ENCODE measurements around the gene ZNF827. TPM values are rescaled to one million over a fixed set of nuclear protein-coding genes. Genes with fewer than 3 reads are reported as not detected.
"Not testable (repeated sequence)": the region's sequence is repeated elsewhere in the genome, so short reads cannot be mapped to it uniquely, and the experiment has no call there.

ZNF827 gene
- total and polyA plus RNA-seq, 3 experiments from 2014 or later: 6.9 to 32.5 (median 32.2) TPM

- peaks cover 16 to 31% (median 29%) of the 10 kb centered on the region in 3 donors for H3K4me1 Mint-ChIP-seq
- H3K36me3 Mint-ChIP-seq: peaks cover 4 to 66% (median 23%) of the 10 kb centered on the region in 3 donors
- H3K27ac Mint-ChIP-seq: peak overlapping the region in 1 of 8 donors; percentile 44
These were observed 96.3 kb downstream of the ZNF827 start for GRCh38 chr4:145842224-145842887.

DNA sequence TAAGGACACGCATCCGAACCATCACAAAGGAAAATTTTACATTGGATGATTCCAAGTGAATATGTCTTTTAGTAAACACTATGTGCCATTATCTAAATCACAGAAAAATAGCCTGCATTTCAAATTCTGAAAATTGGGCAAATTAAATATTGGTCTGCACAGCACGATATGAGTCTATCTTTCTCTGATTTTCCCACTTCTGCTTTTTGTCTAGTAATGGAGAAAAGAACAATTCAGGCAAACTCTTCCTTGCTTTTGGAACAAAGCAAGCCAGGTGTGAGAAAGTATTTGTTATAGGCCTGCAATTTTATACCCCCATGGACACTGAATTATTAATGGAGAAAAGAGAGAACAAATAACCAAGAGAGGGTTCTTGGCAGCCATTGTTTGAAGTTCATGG lies 97.8 kb downstream of the ZNF827 start:
- Histone ChIP-seq H3K4me3 (ENCODE audit: low read length) (no peak overlapping the region), H3K36me3 (ENCODE audit: insufficient read depth, low read length) (no peaks in the 10 kb centered on the region), H3K27me3 (ENCODE audit: insufficient read depth, low read length, poor library complexity, severe bottlenecking) (no peaks in the 10 kb centered on the region), H3K27ac (ENCODE audit: low read depth, low read length) (no peak overlapping the region), H3K9me3 (ENCODE audit: low read length) (no peaks in the 10 kb centered on the region), H3K4me1 (ENCODE audit: insufficient read depth, low read length) (no peaks in the 10 kb centered on the region)
- Mint-ChIP-seq H3K36me3 (peaks cover 4 to 59% (median 20%) of the 10 kb centered on the region in 3 donors), H3K9me3 (no peaks in the 10 kb centered on the region), H3K4me3 (no peak overlapping the region), H3K27ac (no peak overlapping the region), H3K27me3 (no peaks in the 10 kb centered on the region), H3K4me1 (peaks cover 16 to 31% (median 29%) of the 10 kb centered on the region in 3 donors)
- ChIA-PET CTCF (no interaction called here), POLR2A (no interaction called here)
- DNase-seq: no peak

More at GRCh38 chr4:145842224-145842887, 96.3 kb downstream of the ZNF827 start:
- CTCF ChIA-PET: interaction anchor here (1.4 kb wide), 1 partner anchor 48 kb away, joined by 3 read pairs; no protein-coding TSS in a partner anchor
- POLR2A ChIA-PET: interaction anchor here (1.0 kb wide), 1 partner anchor 95 kb away, joined by 3 read pairs; no protein-coding TSS in a partner anchor
- H3K4me3 Mint-ChIP-seq: no peak overlapping the region
- no peaks in the 10 kb centered on the region for H3K9me3 Mint-ChIP-seq
- Histone ChIP-seq H3K27me3 (ENCODE audit: insufficient read depth, low read length, poor library complexity, severe bottlenecking) (no peaks in the 10 kb centered on the region), H3K9me3 (ENCODE audit: low read length) (no peaks in the 10 kb centered on the region), H3K36me3 (ENCODE audit: insufficient read depth, low read length) (no peaks in the 10 kb centered on the region), H3K27ac (ENCODE audit: low read depth, low read length) (no peak overlapping the region), H3K4me1 (ENCODE audit: insufficient read depth, low read length) (no peaks in the 10 kb centered on the region), H3K4me3 (ENCODE audit: low read length) (no peak overlapping the region)
- DNase-seq: no peak
- H3K27me3 Mint-ChIP-seq: no peaks in the 10 kb centered on the region

- Histone ChIP-seq H3K4me3 (ENCODE audit: low read length) (no peak overlapping the region), H3K27ac (ENCODE audit: low read depth, low read length) (no peak overlapping the region), H3K27me3 (ENCODE audit: insufficient read depth, low read length, poor library complexity, severe bottlenecking) (no peaks in the 10 kb centered on the region), H3K9me3 (ENCODE audit: low read length) (no peaks in the 10 kb centered on the region), H3K36me3 (ENCODE audit: insufficient read depth, low read length) (no peaks in the 10 kb centered on the region), H3K4me1 (ENCODE audit: insufficient read depth, low read length) (no peaks in the 10 kb centered on the region)
- POLR2A ChIA-PET: no interaction called here
- Mint-ChIP-seq H3K4me3 (no peak overlapping the region), H3K4me1 (peaks cover 16 to 31% (median 29%) of the 10 kb centered on the region in 3 donors), H3K36me3 (peaks cover 4 to 54% (median 16%) of the 10 kb centered on the region in 3 donors), H3K9me3 (no peaks in the 10 kb centered on the region), H3K27ac (peak overlapping the region in 2 of 8 donors; percentile 7 to 16), H3K27me3 (no peaks in the 10 kb centered on the region)
- DNase-seq: peak in 2 of 5 donors; percentile 8 to 22
- CTCF ChIA-PET: no interaction called here
These were observed 98.4 kb downstream of the ZNF827 start for GRCh38 chr4:145840162-145840768.

DNA sequence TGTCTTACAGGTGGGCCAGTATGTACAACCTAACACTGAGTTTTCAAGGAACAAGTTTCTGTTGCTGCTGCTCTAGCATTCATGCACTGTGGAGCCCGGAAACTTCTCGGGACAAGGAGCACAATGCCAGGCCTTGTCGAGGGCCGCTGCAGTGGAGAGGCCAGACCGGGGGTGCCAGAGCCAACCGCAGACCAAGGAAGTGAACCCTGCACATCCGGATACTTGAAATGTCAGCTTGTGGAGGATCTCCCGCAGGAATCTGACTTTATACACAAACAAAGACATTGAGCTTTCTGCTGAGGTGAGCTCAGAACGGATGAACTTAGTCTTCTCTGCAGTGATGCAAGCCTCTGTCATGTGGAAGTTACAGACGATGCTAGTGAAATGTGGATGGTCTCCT lies 99.5 kb downstream of the ZNF827 start:
- Mint-ChIP-seq H3K27me3 (no peaks in the 10 kb centered on the region), H3K4me1 (peaks cover 11 to 24% (median 21%) of the 10 kb centered on the region in 3 donors), H3K27ac (no peak overlapping the region), H3K9me3 (no peaks in the 10 kb centered on the region), H3K36me3 (peaks cover 4 to 44% (median 12%) of the 10 kb centered on the region in 3 donors), H3K4me3 (no peak overlapping the region)
- DNase-seq: no peak
- H3K4me1 ChIP-seq (ENCODE audit: insufficient read depth, low read length): no peaks in the 10 kb centered on the region
- POLR2A ChIA-PET: no interaction called here
- no peak overlapping the region for H3K27ac ChIP-seq (ENCODE audit: low read depth, low read length)
- no peak overlapping the region for H3K4me3 ChIP-seq (ENCODE audit: low read length)
- no peaks in the 10 kb centered on the region for H3K9me3 ChIP-seq (ENCODE audit: low read length)
- no peaks in the 10 kb centered on the region for H3K27me3 ChIP-seq (ENCODE audit: insufficient read depth, low read length, poor library complexity, severe bottlenecking)
- CTCF ChIA-PET: no interaction called here
- H3K36me3 ChIP-seq (ENCODE audit: insufficient read depth, low read length): no peaks in the 10 kb centered on the region

- H3K4me3 Mint-ChIP-seq: peak overlapping the region in 1 of 7 donors; percentile 5
- H3K27ac ChIP-seq (ENCODE audit: low read depth, low read length); POLR2A ChIA-PET; H3K27me3 Mint-ChIP-seq; H3K9me3 Mint-ChIP-seq; H3K4me3 ChIP-seq (ENCODE audit: low read length); H3K27me3 ChIP-seq (ENCODE audit: insufficient read depth, low read length, poor library complexity, severe bottlenecking); CTCF ChIA-PET; DNase-seq; H3K36me3 ChIP-seq (ENCODE audit: insufficient read depth, low read length); H3K9me3 ChIP-seq (ENCODE audit: low read length): not testable (repeated sequence)
- H3K4me1 ChIP-seq (ENCODE audit: insufficient read depth, low read length): peaks cover 11% of the 10 kb centered on the region
- peaks cover 7 to 20% (median 12%) of the 10 kb centered on the region in 3 donors for H3K36me3 Mint-ChIP-seq
- H3K4me1 Mint-ChIP-seq: peaks cover 37 to 45% (median 42%) of the 10 kb centered on the region in 3 donors
- peak overlapping the region in 4 of 8 donors; percentile 13 to 62 (median 34) for H3K27ac Mint-ChIP-seq
These were observed 106.2 kb downstream of the ZNF827 start for GRCh38 chr4:145832384-145832783.

- no peak overlapping the region for H3K4me3 ChIP-seq (ENCODE audit: low read length)
- Mint-ChIP-seq H3K4me1 (peaks cover 37 to 45% (median 42%) of the 10 kb centered on the region in 3 donors), H3K36me3 (peaks cover 7 to 28% (median 15%) of the 10 kb centered on the region in 3 donors), H3K9me3 (peaks cover 0 to 2% (median 0%) of the 10 kb centered on the region in 5 donors), H3K27me3 (no peaks in the 10 kb centered on the region), H3K27ac (peak overlapping the region in 3 of 8 donors; percentile 3 to 25 (median 19)), H3K4me3 (no peak overlapping the region)
- H3K27me3 ChIP-seq (ENCODE audit: insufficient read depth, low read length, poor library complexity, severe bottlenecking): no peaks in the 10 kb centered on the region
- H3K36me3 ChIP-seq (ENCODE audit: insufficient read depth, low read length): no peaks in the 10 kb centered on the region
- ChIA-PET POLR2A (interaction anchor here (1.3 kb wide), 1 partner anchor 108 kb away, joined by 9 read pairs; the partner anchor contains the start of gene ZNF827), CTCF (no interaction called here)
- H3K4me1 ChIP-seq (ENCODE audit: insufficient read depth, low read length): peaks cover 11% of the 10 kb centered on the region
- no peak overlapping the region for H3K27ac ChIP-seq (ENCODE audit: low read depth, low read length)
- H3K9me3 ChIP-seq (ENCODE audit: low read length): no peaks in the 10 kb centered on the region
- no peak for DNase-seq
These were observed 107.9 kb downstream of the ZNF827 start for GRCh38 chr4:145830699-145831098.

- ChIA-PET POLR2A (interaction anchor here (1.3 kb wide), 1 partner anchor 109 kb away, joined by 9 read pairs; the partner anchor contains the start of gene ZNF827), CTCF (no interaction called here)
- Mint-ChIP-seq H3K36me3 (peaks cover 7 to 37% (median 18%) of the 10 kb centered on the region in 3 donors), H3K27me3 (no peaks in the 10 kb centered on the region), H3K4me1 (peaks cover 37 to 45% (median 42%) of the 10 kb centered on the region in 3 donors), H3K27ac (peak overlapping the region in 7 of 8 donors; percentile 74 to 94 (median 88)), H3K4me3 (peak overlapping the region in 6 of 7 donors; percentile 55 to 85 (median 77)), H3K9me3 (peaks cover 0 to 2% (median 0%) of the 10 kb centered on the region in 5 donors)
- Histone ChIP-seq H3K36me3 (ENCODE audit: insufficient read depth, low read length) (no peaks in the 10 kb centered on the region), H3K9me3 (ENCODE audit: low read length) (no peaks in the 10 kb centered on the region), H3K4me1 (ENCODE audit: insufficient read depth, low read length) (peaks cover 11% of the 10 kb centered on the region), H3K27ac (ENCODE audit: low read depth, low read length) (no peak overlapping the region), H3K27me3 (ENCODE audit: insufficient read depth, low read length, poor library complexity, severe bottlenecking) (no peaks in the 10 kb centered on the region), H3K4me3 (ENCODE audit: low read length) (peak overlapping the region; percentile 4)
- no peak for DNase-seq
These were observed 108.8 kb downstream of the ZNF827 start for GRCh38 chr4:145829629-145830395.
